Stimulated activated CD8-positive, alpha-beta memory T cell treated with anti-CD3 and anti-CD28 coated beads, Interleukin-7, amount 100 ng/mL, for 24 hours (primary cell): ENCODE measurements around the gene BRCA1.
"Not testable (repeated sequence)": the region's sequence is repeated elsewhere in the genome, so short reads cannot be mapped to it uniquely, and the experiment has no call there.

ENCODE experiments used
- DNase-seq: peaks from one replicate; pipeline ENCODE4 v3.0.0-alpha.2; 2020; ENCODE audit warnings: low read depth

The BRCA1 gene

GRCh38 chr17:43134774-43135453 is 9.8 kb upstream of the BRCA1 start:
- no peak for DNase-seq

- not testable (repeated sequence) for DNase-seq
These were observed 8.3 kb upstream of the BRCA1 start for GRCh38 chr17:43133439-43133838.

- DNase-seq = no peak
These were observed 7.0 kb upstream of the BRCA1 start for GRCh38 chr17:43132117-43132516.

GRCh38 chr17:43129671-43130010 is 4.5 kb upstream of the BRCA1 start:
- DNase-seq = no peak

GRCh38 chr17:43127333-43127876 is 2.2 kb upstream of the BRCA1 start:
- not testable (repeated sequence) for DNase-seq

- no peak for DNase-seq
These were observed 1.7 kb upstream of the BRCA1 start for GRCh38 chr17:43126911-43127290.

GRCh38 chr17:43125967-43126910 is 1.1 kb upstream of the BRCA1 start:
- no peak for DNase-seq

GRCh38 chr17:43118679-43119615 is 6.2 kb downstream of the BRCA1 start:
- no peak for DNase-seq

- no peak for DNase-seq
These were observed 11.0 kb downstream of the BRCA1 start for GRCh38 chr17:43114151-43114552.

- no peak for DNase-seq
These were observed 18.6 kb downstream of the BRCA1 start for GRCh38 chr17:43106552-43106951.

- no peak for DNase-seq
These were observed 20.0 kb downstream of the BRCA1 start for GRCh38 chr17:43105146-43105545.

GRCh38 chr17:43104665-43105064 is 20.5 kb downstream of the BRCA1 start:
- no peak for DNase-seq

- not testable (repeated sequence) for DNase-seq
These were observed 29.8 kb downstream of the BRCA1 start for GRCh38 chr17:43095364-43095763.

GRCh38 chr17:43094129-43094835 is 30.9 kb downstream of the BRCA1 start:
- no peak for DNase-seq

- no peak for DNase-seq
These were observed 32.3 kb downstream of the BRCA1 start for GRCh38 chr17:43092901-43093300.

- no peak for DNase-seq
These were observed 35.1 kb downstream of the BRCA1 start for GRCh38 chr17:43090022-43090421.

- DNase-seq = no peak
These were observed 39.7 kb downstream of the BRCA1 start for GRCh38 chr17:43085474-43085873.

GRCh38 chr17:43079641-43080302 is 45.4 kb downstream of the BRCA1 start:
- no peak for DNase-seq

GRCh38 chr17:43074869-43075268 is 50.3 kb downstream of the BRCA1 start:
- no peak for DNase-seq

GRCh38 chr17:43070872-43071271 is 54.3 kb downstream of the BRCA1 start:
- no peak for DNase-seq

GRCh38 chr17:43070257-43070656 is 54.9 kb downstream of the BRCA1 start:
- no peak for DNase-seq
